Activated T-helper 1 cell treated with anti-CD3 and anti-CD28 coated beads, Interleukin-12 subunit alpha, Interleukin-12 subunit beta, Interleukin-2, Interleukin-4 antibody, amounts not matched to agents 30 ng/mL and 10 ng/mL and 1 ng/mL, durations not matched to agents 14 hours and 24 hours and 36 hours (primary cell): Measurements from ENCODE around the gene IMMT. TPM values are rescaled to one million over a fixed set of nuclear protein-coding genes. Genes with fewer than 3 reads are reported as not detected.
"Not testable (repeated sequence)": the region's sequence is repeated elsewhere in the genome, so short reads cannot be mapped to it uniquely, and the experiment has no call there.

Experiments
- DNase-seq: peaks from one replicate; pipeline ENCODE4 v3.0.0; 2021; ENCODE audit warnings: low spot score
- H3K27ac Mint-ChIP-seq: one replicate; pipeline ENCODE4 v1.8.0; 2021; ENCODE audit warnings: mild to moderate bottlenecking, mixed read lengths
- H3K27me3 Mint-ChIP-seq: one replicate; pipeline ENCODE4 v1.8.0; 2022; ENCODE audit warnings: mild to moderate bottlenecking, moderate library complexity, mixed read lengths; ENCODE audit not compliant: insufficient read depth
- H3K36me3 Mint-ChIP-seq: one replicate; pipeline ENCODE4 v1.8.0; 2021; ENCODE audit warnings: low read depth, mixed read lengths
- H3K4me1 Mint-ChIP-seq: one replicate; pipeline ENCODE4 v1.8.0; 2021; ENCODE audit warnings: low read depth, mixed read lengths
- H3K4me3 Mint-ChIP-seq: one replicate; pipeline ENCODE4 v1.8.0; 2021; ENCODE audit warnings: mild to moderate bottlenecking, moderate library complexity, mixed read lengths
- H3K9me3 Mint-ChIP-seq: one replicate; pipeline ENCODE4 v1.8.0; 2021; ENCODE audit warnings: mixed read lengths
- intact Hi-C: fragments of 100-400 bp; cut with micrococcal nuclease; formaldehyde crosslinking; loops from one replicate; pipeline ENCODE4 v1.15.1; 2024
- total RNA-seq: library from RNA; stranded (reverse); gene quantifications from 2 replicates; pipeline ENCODE4 v1.2.3, GENCODE V29; 2022

Gene IMMT
- total RNA-seq, result 164 and 166 TPM in 2 replicates

GRCh38 chr2:86195055-86195807 lies at the start of gene IMMT:
TSS of gene IMMT (minus strand) at chr2:86195462. CDS start at chr2:86195382, 80 bp downstream.
- Mint-ChIP-seq H3K4me1 (peaks cover 45% of the 10 kb centered on the region), H3K36me3 (peaks cover 19% of the 10 kb centered on the region), H3K27me3 (no peaks in the 10 kb centered on the region), H3K4me3 (peak within 1 kb of the TSS; percentile 99), H3K9me3 (no peaks in the 10 kb centered on the region), H3K27ac (peak within 1 kb of the TSS; percentile 93)
- intact Hi-C loops, result loop anchor here (1.0 to 10.0 kb wide), 11 partner anchors 89 to 868 kb away; partner anchors contain the start of genes CHMP3, ELMOD3, PTCD3 and RETSAT
- peak; percentile 93 for DNase-seq

- H3K36me3 Mint-ChIP-seq, DNase-seq, H3K27ac Mint-ChIP-seq, intact Hi-C loops, H3K4me1 Mint-ChIP-seq, H3K4me3 Mint-ChIP-seq, H3K9me3 Mint-ChIP-seq: not testable (repeated sequence)
- H3K27me3 Mint-ChIP-seq, result peaks cover 14% of the 10 kb centered on the region
Observed at GRCh38 chr2:86244781-86245180, 49.5 kb upstream of the IMMT start.

- peaks cover 13% of the 10 kb centered on the region for H3K4me1 Mint-ChIP-seq
- no peaks in the 10 kb centered on the region for H3K36me3 Mint-ChIP-seq
- H3K4me3 Mint-ChIP-seq, result no peak overlapping the region
- intact Hi-C loops, result no loop called here
- DNase-seq, result no peak
- H3K27me3 Mint-ChIP-seq, result peaks cover 14% of the 10 kb centered on the region
- H3K27ac Mint-ChIP-seq, result no peak overlapping the region
- no peaks in the 10 kb centered on the region for H3K9me3 Mint-ChIP-seq
Observed at GRCh38 chr2:86243950-86244733, 48.9 kb upstream of the IMMT start.

GRCh38 chr2:86243272-86243671 lies 48.0 kb upstream of the IMMT start:
- Mint-ChIP-seq H3K27ac (no peak overlapping the region), H3K9me3 (no peaks in the 10 kb centered on the region), H3K4me3 (no peak overlapping the region), H3K27me3 (peaks cover 14% of the 10 kb centered on the region), H3K36me3 (no peaks in the 10 kb centered on the region), H3K4me1 (peaks cover 22% of the 10 kb centered on the region)
- DNase-seq, result no peak
- intact Hi-C loops, result no loop called here

GRCh38 chr2:86241611-86242010 lies 46.3 kb upstream of the IMMT start:
- Mint-ChIP-seq H3K36me3 (no peaks in the 10 kb centered on the region), H3K9me3 (no peaks in the 10 kb centered on the region), H3K27ac (no peak overlapping the region), H3K27me3 (peaks cover 9% of the 10 kb centered on the region), H3K4me1 (peaks cover 24% of the 10 kb centered on the region), H3K4me3 (no peak overlapping the region)
- intact Hi-C loops, result no loop called here
- DNase-seq, result no peak

- Mint-ChIP-seq H3K9me3 (no peaks in the 10 kb centered on the region), H3K27ac (peak overlapping the region; percentile 15), H3K36me3 (no peaks in the 10 kb centered on the region), H3K4me1 (peaks cover 24% of the 10 kb centered on the region), H3K4me3 (no peak overlapping the region), H3K27me3 (peaks cover 9% of the 10 kb centered on the region)
- intact Hi-C loops, result no loop called here
- DNase-seq, result no peak
Observed at GRCh38 chr2:86240251-86240650, 45.0 kb upstream of the IMMT start.

- peak overlapping the region; percentile 49 for H3K27ac Mint-ChIP-seq
Observed at GRCh38 chr2:86239745-86240144, 44.5 kb upstream of the IMMT start.

GRCh38 chr2:86239326-86239725 lies 44.1 kb upstream of the IMMT start:
- no peak overlapping the region for H3K4me3 Mint-ChIP-seq
- no peaks in the 10 kb centered on the region for H3K9me3 Mint-ChIP-seq
- peaks cover 11% of the 10 kb centered on the region for H3K27me3 Mint-ChIP-seq
- no peak for DNase-seq
- H3K36me3 Mint-ChIP-seq, result no peaks in the 10 kb centered on the region
- peak overlapping the region; percentile 49 for H3K27ac Mint-ChIP-seq
- intact Hi-C loops, result no loop called here
- H3K4me1 Mint-ChIP-seq, result peaks cover 24% of the 10 kb centered on the region

More at GRCh38 chr2:86239745-86240144, 44.5 kb upstream of the IMMT start:
- Mint-ChIP-seq H3K9me3 (no peaks in the 10 kb centered on the region), H3K4me1 (peaks cover 24% of the 10 kb centered on the region), H3K4me3 (no peak overlapping the region), H3K27me3 (peaks cover 9% of the 10 kb centered on the region), H3K36me3 (no peaks in the 10 kb centered on the region)
- intact Hi-C loops, result no loop called here
- DNase-seq, result no peak

GRCh38 chr2:86238354-86238753 lies 43.1 kb upstream of the IMMT start:
- peaks cover 5% of the 10 kb centered on the region for H3K27me3 Mint-ChIP-seq
- peak overlapping the region; percentile 41 for H3K27ac Mint-ChIP-seq
- H3K4me3 Mint-ChIP-seq, result peak overlapping the region; percentile 21
- DNase-seq, result peak; percentile 51
- peaks cover 15% of the 10 kb centered on the region for H3K4me1 Mint-ChIP-seq
- intact Hi-C loops, result loop anchor here (1.0 kb wide), 1 partner anchor 13 kb away; no protein-coding TSS in a partner anchor
- H3K36me3 Mint-ChIP-seq, result no peaks in the 10 kb centered on the region
- H3K9me3 Mint-ChIP-seq, result no peaks in the 10 kb centered on the region

GRCh38 chr2:86237172-86237571 lies 41.9 kb upstream of the IMMT start:
- H3K9me3 Mint-ChIP-seq, result no peaks in the 10 kb centered on the region
- no peak overlapping the region for H3K4me3 Mint-ChIP-seq
- intact Hi-C loops, result no loop called here
- peaks cover 15% of the 10 kb centered on the region for H3K4me1 Mint-ChIP-seq
- no peak overlapping the region for H3K27ac Mint-ChIP-seq
- no peak for DNase-seq
- H3K27me3 Mint-ChIP-seq, result peaks cover 5% of the 10 kb centered on the region
- no peaks in the 10 kb centered on the region for H3K36me3 Mint-ChIP-seq

- Mint-ChIP-seq H3K36me3 (no peaks in the 10 kb centered on the region), H3K9me3 (no peaks in the 10 kb centered on the region), H3K27ac (no peak overlapping the region), H3K4me1 (peaks cover 15% of the 10 kb centered on the region), H3K27me3 (peaks cover 5% of the 10 kb centered on the region), H3K4me3 (no peak overlapping the region)
- no peak for DNase-seq
- intact Hi-C loops, result no loop called here
Observed at GRCh38 chr2:86235196-86235980, 40.1 kb upstream of the IMMT start.

- Mint-ChIP-seq H3K36me3 (no peaks in the 10 kb centered on the region), H3K4me1 (peaks cover 15% of the 10 kb centered on the region), H3K27ac (no peak overlapping the region), H3K4me3 (no peak overlapping the region), H3K27me3 (peaks cover 5% of the 10 kb centered on the region), H3K9me3 (no peaks in the 10 kb centered on the region)
- intact Hi-C loops, result no loop called here
- DNase-seq, result no peak
Observed at GRCh38 chr2:86234563-86235131, 39.4 kb upstream of the IMMT start.
